Testis (tissue), 3 donors: ENCODE measurements around the gene PRDM8. TPM values are rescaled to one million over a fixed set of nuclear protein-coding genes. Genes with fewer than 3 reads are reported as not detected.

Source experiments
- DNase-seq: peaks from one replicate; pipeline ENCODE4 v3.0.0-alpha.2; 2019
- H3K27ac ChIP-seq, 2 donors: fragments of 200-600 bp; sonication (generic); one replicate each; pipeline ENCODE4 v1.5.1; 2019
- H3K27me3 ChIP-seq: fragments of 200-600 bp; sonication (generic); one replicate; pipeline ENCODE4 v1.5.1; 2019
- H3K36me3 ChIP-seq: fragments of 200-600 bp; sonication (generic); one replicate; pipeline ENCODE4 v1.5.1; 2017; ENCODE audit warnings: low read depth; ENCODE audit errors: missing control alignments
- H3K4me1 ChIP-seq: fragments of 200-600 bp; sonication (generic); one replicate; pipeline ENCODE4 v1.5.1; 2019
- H3K4me3 ChIP-seq, 2 donors: fragments of 200-600 bp; sonication (generic); one replicate each; pipeline ENCODE4 v1.5.1; 2017 to 2019
- H3K9me3 ChIP-seq: fragments of 200-600 bp; sonication (generic); one replicate; pipeline ENCODE4 v1.5.1; 2017
- CTCF ChIP-seq, 3 experiments: fragments of 450-650 bp in 2 of 3; fragments of 200-600 bp in 1 of 3; sonication (generic) in 1 of 3; IDR thresholded peaks; one replicate each; pipeline ENCODE4 v1.5.1; 2016 to 2019; ENCODE audit warnings: antibody characterized with exemption in 3 of 3, mild to moderate bottlenecking in 2 of 3, moderate library complexity in 1 of 3
- POLR2A ChIP-seq: fragments of 450-650 bp; IDR thresholded peaks from one replicate; pipeline ENCODE4 v1.6.1; 2017; ENCODE audit warnings: antibody characterized with exemption, mild to moderate bottlenecking, moderate library complexity
- WGBS, 2 donors: methylation state at CpG; one replicate each; pipeline ENCODE4 v1.1.5; 2018; 5-methylcytosine and 5-hydroxymethylcytosine counted together
- intact Hi-C: fragments of 100-400 bp; cut with DNase I; formaldehyde crosslinking; loops from one replicate; pipeline ENCODE4 v1.15.1; 2023; ENCODE audit warnings: low total_unique reads
- polyA plus RNA-seq: library from polyadenylated mRNA; stranded (reverse); fragments of 350-450 nt; fragmentation: Illumina TruSeq; extraction: RNeasy Lipid Tissue Mini Kit (QIAGEN cat#74804); gene quantifications from one replicate; pipeline ENCODE4 v1.2.3, GENCODE V29; 2014; ENCODE audit warnings: low read depth, low replicate concordance; ENCODE audit not compliant: insufficient read depth
- total RNA-seq, 2 donors: library from RNA; depleted of rRNA; stranded (reverse); fragments of >200 nt; gene quantifications; one replicate each; pipeline ENCODE4 v1.2.3, GENCODE V29; 2016

Gene PRDM8
- total and polyA plus RNA-seq, 3 donors from 2014 or later: 1.1 to 4.3 (median 3.9) TPM

- DNase-seq: no peak
- Histone ChIP-seq H3K27me3 (no peaks in the 10 kb centered on the region), H3K4me3 (no peak overlapping the region), H3K9me3 (no peaks in the 10 kb centered on the region), H3K27ac (peak overlapping the region in 1 of 2 donors; percentile 47), H3K4me1 (peaks cover 5% of the 10 kb centered on the region), H3K36me3 (no peaks in the 10 kb centered on the region)
- no peak for TF ChIP-seq CTCF (IDR thresholded peaks at IDR 0.05)
- no peak for TF ChIP-seq POLR2A
- intact Hi-C loops: no loop called here
- 43 to 61% methylated on average over 3 of the region's 3 CpGs for WGBS, 2 donors
These were observed 42.8 kb upstream of the PRDM8 start for GRCh38 chr4:80154545-80154933.

GRCh38 chr4:80155316-80155982 is 41.9 kb upstream of the PRDM8 start:
- H3K4me1 ChIP-seq: peaks cover 5% of the 10 kb centered on the region
- H3K27ac ChIP-seq: peak overlapping the region in 1 of 2 donors; percentile 47
- no peak for DNase-seq
- TF ChIP-seq CTCF (IDR thresholded peaks at IDR 0.05) (no peak), POLR2A (no peak)
- H3K4me3 ChIP-seq: no peak overlapping the region
- WGBS, 2 donors: 78 to 86% methylated on average over 2 of the region's 2 CpGs
- H3K27me3 ChIP-seq: no peaks in the 10 kb centered on the region
- intact Hi-C loops: no loop called here
- no peaks in the 10 kb centered on the region for H3K9me3 ChIP-seq
- no peaks in the 10 kb centered on the region for H3K36me3 ChIP-seq

DNA sequence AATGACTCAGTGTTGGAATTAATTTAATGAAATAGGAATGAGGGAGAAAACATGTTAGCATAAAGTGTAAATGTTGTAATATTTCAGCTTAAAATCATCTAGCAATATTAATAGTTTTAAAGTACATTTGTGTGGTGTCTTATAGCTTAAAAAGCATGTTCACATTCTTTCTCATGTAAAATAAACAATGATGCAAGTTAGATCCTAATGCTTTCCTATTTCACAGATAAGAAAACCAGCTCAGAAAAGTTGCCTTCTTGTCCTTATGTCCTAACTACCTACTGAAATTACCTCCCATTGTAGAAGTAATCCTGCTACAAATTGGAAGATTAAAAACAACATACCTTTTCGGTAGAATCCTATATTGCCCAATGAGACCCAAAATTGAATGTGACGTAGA is 40.9 kb upstream of the PRDM8 start:
- no peak for DNase-seq
- intact Hi-C loops: no loop called here
- Histone ChIP-seq H3K36me3 (no peaks in the 10 kb centered on the region), H3K4me1 (peaks cover 5% of the 10 kb centered on the region), H3K27me3 (no peaks in the 10 kb centered on the region), H3K4me3 (no peak overlapping the region), H3K27ac (no peak overlapping the region), H3K9me3 (no peaks in the 10 kb centered on the region)
- TF ChIP-seq POLR2A: no peak
- TF ChIP-seq CTCF (IDR thresholded peaks at IDR 0.05): no peak
- WGBS, 2 donors: 83 to 95% methylated on average over 2 of the region's 2 CpGs

- no peak for TF ChIP-seq CTCF (IDR thresholded peaks at IDR 0.05)
- no peak for TF ChIP-seq POLR2A
- Histone ChIP-seq H3K27me3 (no peaks in the 10 kb centered on the region), H3K4me1 (no peaks in the 10 kb centered on the region), H3K4me3 (no peak overlapping the region), H3K36me3 (no peaks in the 10 kb centered on the region), H3K9me3 (no peaks in the 10 kb centered on the region), H3K27ac (no peak overlapping the region)
- intact Hi-C loops: no loop called here
- no peak for DNase-seq
- WGBS, 2 donors: 64 to 68% methylated on average over 12 of the region's 12 CpGs
These were observed 35.8 kb upstream of the PRDM8 start for GRCh38 chr4:80161413-80162058.

GRCh38 chr4:80162418-80162817 is 34.9 kb upstream of the PRDM8 start:
- WGBS, 2 donors: 80 to 81% methylated on average over 4 of the region's 4 CpGs
- Histone ChIP-seq H3K27ac (no peak overlapping the region), H3K4me1 (no peaks in the 10 kb centered on the region), H3K4me3 (no peak overlapping the region), H3K9me3 (no peaks in the 10 kb centered on the region), H3K36me3 (no peaks in the 10 kb centered on the region), H3K27me3 (no peaks in the 10 kb centered on the region)
- intact Hi-C loops: no loop called here
- TF ChIP-seq POLR2A (no peak), CTCF (IDR thresholded peaks at IDR 0.05) (no peak)
- no peak for DNase-seq
